H1 (cell line): Measurements from ENCODE around the gene METTL6. TPM values are rescaled to one million over a fixed set of nuclear protein-coding genes. Genes with fewer than 3 reads are reported as not detected.

ENCODE experiments used
- CEBPB ChIP-seq: IDR thresholded peaks from 2 replicates; pipeline ENCODE4 v1.6.1; 2012; ENCODE audit warnings: low read depth, low read length
- CREB1 ChIP-seq: IDR thresholded peaks from 2 replicates; pipeline ENCODE4 v1.6.1; 2012; ENCODE audit warnings: inconsistent platforms
- KDM1A ChIP-seq: fragments of 200-600, 300-600 bp; sonication (generic); IDR thresholded peaks from 2 replicates; pipeline ENCODE4 v1.7.1; 2016; ENCODE audit warnings: mild to moderate bottlenecking, low read length, borderline replicate concordance
- MAX ChIP-seq: IDR thresholded peaks from 2 replicates; pipeline ENCODE4 v1.6.1; 2012; ENCODE audit warnings: inconsistent platforms
- SAP30 ChIP-seq: fragments of 300-600 bp; sonication (generic); IDR thresholded peaks from 2 replicates; pipeline ENCODE4 v1.7.1; 2012; ENCODE audit warnings: low read length, moderate library complexity, mild to moderate bottlenecking, inconsistent platforms; ENCODE audit not compliant: insufficient read depth, insufficient replicate concordance
- SP1 ChIP-seq: IDR thresholded peaks from 2 replicates; pipeline ENCODE4 v1.6.1; 2011; ENCODE audit warnings: low read depth, low read length
- SP4 ChIP-seq: IDR thresholded peaks from 2 replicates; pipeline ENCODE4 v1.6.1; 2012; ENCODE audit warnings: low read length, inconsistent platforms
- TEAD4 ChIP-seq: IDR thresholded peaks from 2 replicates; pipeline ENCODE4 v1.6.1; 2012; ENCODE audit warnings: low read depth, low read length, inconsistent platforms, mixed read lengths
- YY1 ChIP-seq: IDR thresholded peaks from 2 replicates; pipeline ENCODE4 v1.6.1; 2011; ENCODE audit warnings: low read depth, mild to moderate bottlenecking, low read length
- polyA plus RNA-seq, 7 experiments: library from polyadenylated mRNA; depleted of rRNA in 3 of 7; stranded (reverse) in 5 of 7; unstranded in 2 of 7; fragments of >200 nt in 5 of 7; fragments of 200-250 nt in 2 of 7; gene quantifications; 1 replicate in 5 of 7; 2 replicates in 1 of 7; 4 replicates in 1 of 7; pipeline versions ENCODE4 v1.2.1 to v1.2.3, GENCODE V29; 2011 to 2013; ENCODE audit warnings: missing spikeins in 2 of 7, mixed read lengths in 2 of 7
- total RNA-seq: library from RNA; stranded (reverse); fragmentation: NEBNext Ultra II Directional; extraction: Animal tissue kit (Norgen Biotek cat#: 25700); gene quantifications from 2 replicates; pipeline ENCODE4 v1.2.1, GENCODE V29; 2021
- TF ChIP-seq, protein P1 (sequence below): fragments of 300-600 bp; sonication (generic); IDR thresholded peaks from 2 replicates; pipeline ENCODE4 v1.7.1; 2012; ENCODE audit warnings: low read length, moderate library complexity, mild to moderate bottlenecking, inconsistent platforms; ENCODE audit not compliant: insufficient replicate concordance
- TF ChIP-seq, protein P2 (sequence below): IDR thresholded peaks from 2 replicates; pipeline ENCODE4 v1.6.1; 2012; ENCODE audit warnings: low read length, inconsistent platforms

The METTL6 gene
- total and polyA plus RNA-seq, 2 of the 8 experiments (the other 6 are each of a cell fraction or from before 2014, with no cell fraction given): 18.4 to 20.0 TPM

GRCh38 chr3:15372918-15373317 is 54.4 kb downstream of the METTL6 start (continued):
- TF ChIP-seq, protein P1, sequence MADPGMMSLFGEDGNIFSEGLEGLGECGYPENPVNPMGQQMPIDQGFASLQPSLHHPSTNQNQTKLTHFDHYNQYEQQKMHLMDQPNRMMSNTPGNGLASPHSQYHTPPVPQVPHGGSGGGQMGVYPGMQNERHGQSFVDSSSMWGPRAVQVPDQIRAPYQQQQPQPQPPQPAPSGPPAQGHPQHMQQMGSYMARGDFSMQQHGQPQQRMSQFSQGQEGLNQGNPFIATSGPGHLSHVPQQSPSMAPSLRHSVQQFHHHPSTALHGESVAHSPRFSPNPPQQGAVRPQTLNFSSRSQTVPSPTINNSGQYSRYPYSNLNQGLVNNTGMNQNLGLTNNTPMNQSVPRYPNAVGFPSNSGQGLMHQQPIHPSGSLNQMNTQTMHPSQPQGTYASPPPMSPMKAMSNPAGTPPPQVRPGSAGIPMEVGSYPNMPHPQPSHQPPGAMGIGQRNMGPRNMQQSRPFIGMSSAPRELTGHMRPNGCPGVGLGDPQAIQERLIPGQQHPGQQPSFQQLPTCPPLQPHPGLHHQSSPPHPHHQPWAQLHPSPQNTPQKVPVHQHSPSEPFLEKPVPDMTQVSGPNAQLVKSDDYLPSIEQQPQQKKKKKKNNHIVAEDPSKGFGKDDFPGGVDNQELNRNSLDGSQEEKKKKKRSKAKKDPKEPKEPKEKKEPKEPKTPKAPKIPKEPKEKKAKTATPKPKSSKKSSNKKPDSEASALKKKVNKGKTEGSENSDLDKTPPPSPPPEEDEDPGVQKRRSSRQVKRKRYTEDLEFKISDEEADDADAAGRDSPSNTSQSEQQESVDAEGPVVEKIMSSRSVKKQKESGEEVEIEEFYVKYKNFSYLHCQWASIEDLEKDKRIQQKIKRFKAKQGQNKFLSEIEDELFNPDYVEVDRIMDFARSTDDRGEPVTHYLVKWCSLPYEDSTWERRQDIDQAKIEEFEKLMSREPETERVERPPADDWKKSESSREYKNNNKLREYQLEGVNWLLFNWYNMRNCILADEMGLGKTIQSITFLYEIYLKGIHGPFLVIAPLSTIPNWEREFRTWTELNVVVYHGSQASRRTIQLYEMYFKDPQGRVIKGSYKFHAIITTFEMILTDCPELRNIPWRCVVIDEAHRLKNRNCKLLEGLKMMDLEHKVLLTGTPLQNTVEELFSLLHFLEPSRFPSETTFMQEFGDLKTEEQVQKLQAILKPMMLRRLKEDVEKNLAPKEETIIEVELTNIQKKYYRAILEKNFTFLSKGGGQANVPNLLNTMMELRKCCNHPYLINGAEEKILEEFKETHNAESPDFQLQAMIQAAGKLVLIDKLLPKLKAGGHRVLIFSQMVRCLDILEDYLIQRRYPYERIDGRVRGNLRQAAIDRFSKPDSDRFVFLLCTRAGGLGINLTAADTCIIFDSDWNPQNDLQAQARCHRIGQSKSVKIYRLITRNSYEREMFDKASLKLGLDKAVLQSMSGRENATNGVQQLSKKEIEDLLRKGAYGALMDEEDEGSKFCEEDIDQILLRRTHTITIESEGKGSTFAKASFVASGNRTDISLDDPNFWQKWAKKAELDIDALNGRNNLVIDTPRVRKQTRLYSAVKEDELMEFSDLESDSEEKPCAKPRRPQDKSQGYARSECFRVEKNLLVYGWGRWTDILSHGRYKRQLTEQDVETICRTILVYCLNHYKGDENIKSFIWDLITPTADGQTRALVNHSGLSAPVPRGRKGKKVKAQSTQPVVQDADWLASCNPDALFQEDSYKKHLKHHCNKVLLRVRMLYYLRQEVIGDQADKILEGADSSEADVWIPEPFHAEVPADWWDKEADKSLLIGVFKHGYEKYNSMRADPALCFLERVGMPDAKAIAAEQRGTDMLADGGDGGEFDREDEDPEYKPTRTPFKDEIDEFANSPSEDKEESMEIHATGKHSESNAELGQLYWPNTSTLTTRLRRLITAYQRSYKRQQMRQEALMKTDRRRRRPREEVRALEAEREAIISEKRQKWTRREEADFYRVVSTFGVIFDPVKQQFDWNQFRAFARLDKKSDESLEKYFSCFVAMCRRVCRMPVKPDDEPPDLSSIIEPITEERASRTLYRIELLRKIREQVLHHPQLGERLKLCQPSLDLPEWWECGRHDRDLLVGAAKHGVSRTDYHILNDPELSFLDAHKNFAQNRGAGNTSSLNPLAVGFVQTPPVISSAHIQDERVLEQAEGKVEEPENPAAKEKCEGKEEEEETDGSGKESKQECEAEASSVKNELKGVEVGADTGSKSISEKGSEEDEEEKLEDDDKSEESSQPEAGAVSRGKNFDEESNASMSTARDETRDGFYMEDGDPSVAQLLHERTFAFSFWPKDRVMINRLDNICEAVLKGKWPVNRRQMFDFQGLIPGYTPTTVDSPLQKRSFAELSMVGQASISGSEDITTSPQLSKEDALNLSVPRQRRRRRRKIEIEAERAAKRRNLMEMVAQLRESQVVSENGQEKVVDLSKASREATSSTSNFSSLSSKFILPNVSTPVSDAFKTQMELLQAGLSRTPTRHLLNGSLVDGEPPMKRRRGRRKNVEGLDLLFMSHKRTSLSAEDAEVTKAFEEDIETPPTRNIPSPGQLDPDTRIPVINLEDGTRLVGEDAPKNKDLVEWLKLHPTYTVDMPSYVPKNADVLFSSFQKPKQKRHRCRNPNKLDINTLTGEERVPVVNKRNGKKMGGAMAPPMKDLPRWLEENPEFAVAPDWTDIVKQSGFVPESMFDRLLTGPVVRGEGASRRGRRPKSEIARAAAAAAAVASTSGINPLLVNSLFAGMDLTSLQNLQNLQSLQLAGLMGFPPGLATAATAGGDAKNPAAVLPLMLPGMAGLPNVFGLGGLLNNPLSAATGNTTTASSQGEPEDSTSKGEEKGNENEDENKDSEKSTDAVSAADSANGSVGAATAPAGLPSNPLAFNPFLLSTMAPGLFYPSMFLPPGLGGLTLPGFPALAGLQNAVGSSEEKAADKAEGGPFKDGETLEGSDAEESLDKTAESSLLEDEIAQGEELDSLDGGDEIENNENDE: no peak
- TF ChIP-seq TEAD4 (no peak), KDM1A (no peak), SAP30 (no peak), CEBPB (no peak), YY1 (no peak), SP4 (no peak), MAX (no peak), SP1 (no peak), CREB1 (no peak)
- TF ChIP-seq, protein P2, sequence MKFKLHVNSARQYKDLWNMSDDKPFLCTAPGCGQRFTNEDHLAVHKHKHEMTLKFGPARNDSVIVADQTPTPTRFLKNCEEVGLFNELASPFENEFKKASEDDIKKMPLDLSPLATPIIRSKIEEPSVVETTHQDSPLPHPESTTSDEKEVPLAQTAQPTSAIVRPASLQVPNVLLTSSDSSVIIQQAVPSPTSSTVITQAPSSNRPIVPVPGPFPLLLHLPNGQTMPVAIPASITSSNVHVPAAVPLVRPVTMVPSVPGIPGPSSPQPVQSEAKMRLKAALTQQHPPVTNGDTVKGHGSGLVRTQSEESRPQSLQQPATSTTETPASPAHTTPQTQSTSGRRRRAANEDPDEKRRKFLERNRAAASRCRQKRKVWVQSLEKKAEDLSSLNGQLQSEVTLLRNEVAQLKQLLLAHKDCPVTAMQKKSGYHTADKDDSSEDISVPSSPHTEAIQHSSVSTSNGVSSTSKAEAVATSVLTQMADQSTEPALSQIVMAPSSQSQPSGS: no peak
